IMR-90 (cell line): ENCODE data around the gene DSCAML1. TPM values are rescaled to one million over a fixed set of nuclear protein-coding genes. Genes with fewer than 3 reads are reported as not detected.

ENCODE experiments used
- ATAC-seq: fragments of 200-7000 bp; cut with Tn5 transposase; 2 replicates; pipeline ENCODE4 v1.9.1; 2020; ENCODE audit warnings: low read depth, mild to moderate bottlenecking, moderate library complexity
- BruUV-seq: library from RNA; stranded (reverse); fragments of 400-500 nt; replicated peaks from 2 replicates; lab custom pipeline; 2021; lab: Mats Ljungman, UMichigan
- CTCF ChIA-PET: fragments of 300-600 bp; formaldehyde crosslinking; extraction: SDS; loops from one replicate; lab custom pipeline; 2021; ENCODE audit warnings: antibody characterized with exemption; lab: Yijun Ruan, JAX
- POLR2A ChIA-PET: fragments of 300-600 bp; sonication (Branson Sonifier 250); formaldehyde crosslinking; loops from one replicate; lab custom pipeline; 2022; ENCODE audit warnings: antibody characterized with exemption; ENCODE audit not compliant: unreplicated experiment; lab: Charles Lee
- DNase-seq: peaks from one replicate; pipeline ENCODE4 v3.0.0; 2013
- H2AFZ ChIP-seq: replicated peaks from 2 replicates; pipeline ENCODE3; 2013; ENCODE audit warnings: low read length, mild to moderate bottlenecking; ENCODE audit not compliant: poor library complexity
- H2AK5ac ChIP-seq: 2 replicates; pipeline ENCODE4 v1.6.1; 2013; ENCODE audit warnings: low read depth, low read length, inconsistent platforms
- H2AK9ac ChIP-seq: replicated peaks from 2 replicates; pipeline ENCODE3; 2013; ENCODE audit warnings: mild to moderate bottlenecking, low read depth, low read length, moderate library complexity; ENCODE audit not compliant: poor library complexity
- H2BK120ac ChIP-seq: 2 replicates; pipeline ENCODE4 v1.6.1; 2013; ENCODE audit warnings: low read depth, low read length, inconsistent platforms
- H2BK15ac ChIP-seq: 3 replicates; pipeline ENCODE4 v1.6.1; 2013; ENCODE audit warnings: low read depth, low read length, inconsistent platforms
- H2BK20ac ChIP-seq: 2 replicates; pipeline ENCODE4 v1.6.1; 2013; ENCODE audit warnings: low read depth, mild to moderate bottlenecking, inconsistent platforms, low read length, moderate library complexity
- H2BK5ac ChIP-seq: 2 replicates; pipeline ENCODE4 v1.6.1; 2013; ENCODE audit warnings: mild to moderate bottlenecking, low read depth, low read length, inconsistent platforms; ENCODE audit not compliant: poor library complexity, severe bottlenecking
- H3K14ac ChIP-seq: replicated peaks from 2 replicates; pipeline ENCODE4 v1.6.1; 2013; ENCODE audit warnings: low read depth, low read length, inconsistent platforms
- H3K18ac ChIP-seq: 2 replicates; pipeline ENCODE4 v1.6.1; 2013; ENCODE audit warnings: low read depth, low read length, control low read depth
- H3K23ac ChIP-seq: 2 replicates; pipeline ENCODE4 v1.6.1; 2013; ENCODE audit warnings: low read depth, low read length, inconsistent platforms
- H3K27ac ChIP-seq: 2 replicates; pipeline ENCODE4 v1.5.1; 2013; ENCODE audit warnings: mild to moderate bottlenecking, control low read depth, low read length; ENCODE audit not compliant: insufficient read depth
- H3K27me3 ChIP-seq: 2 replicates; pipeline ENCODE4 v1.6.1; 2013; ENCODE audit warnings: low read length; ENCODE audit not compliant: control insufficient read depth, insufficient read depth
- H3K36me3 ChIP-seq: 2 replicates; pipeline ENCODE4 v1.6.1; 2013; ENCODE audit warnings: low read length, mixed read lengths; ENCODE audit not compliant: control insufficient read depth, insufficient read depth
- H3K4ac ChIP-seq: 2 replicates; pipeline ENCODE4 v1.6.1; 2013; ENCODE audit warnings: low read depth, low read length, inconsistent platforms
- H3K4me1 ChIP-seq: 2 replicates; pipeline ENCODE4 v1.6.1; 2013; ENCODE audit warnings: low read length, mixed read lengths; ENCODE audit not compliant: control insufficient read depth, insufficient read depth
- H3K4me2 ChIP-seq: 2 replicates; pipeline ENCODE4 v1.6.1; 2013; ENCODE audit warnings: low read depth, mild to moderate bottlenecking, control low read depth, low read length, moderate library complexity
- H3K4me3 ChIP-seq: 2 replicates; pipeline ENCODE4 v1.5.1; 2013; ENCODE audit warnings: low read depth, mild to moderate bottlenecking, control low read depth, low read length, moderate library complexity; ENCODE audit not compliant: insufficient read depth
- H3K56ac ChIP-seq: 2 replicates; pipeline ENCODE4 v1.6.1; 2013; ENCODE audit warnings: low read length, inconsistent platforms; ENCODE audit not compliant: insufficient read depth; ENCODE audit errors: extremely low read depth
- H3K79me1 ChIP-seq, 2 experiments: 2 replicates each; pipeline ENCODE4 v1.6.1; 2013; ENCODE audit warnings: low read length in 2 of 2, inconsistent platforms in 1 of 2, low read depth in 1 of 2
- H3K9ac ChIP-seq: 2 replicates; pipeline ENCODE4 v1.6.1; 2013; ENCODE audit warnings: low read depth, low read length, control low read depth
- H3K9me1 ChIP-seq: 2 replicates; pipeline ENCODE4 v1.6.1; 2013; ENCODE audit warnings: low read length, inconsistent platforms; ENCODE audit not compliant: insufficient read depth
- H3K9me3 ChIP-seq: 2 replicates; pipeline ENCODE4 v1.6.1; 2013; ENCODE audit warnings: low read length; ENCODE audit not compliant: control insufficient read depth, insufficient read depth
- H4K20me1 ChIP-seq: 2 replicates; pipeline ENCODE4 v1.6.1; 2013; ENCODE audit warnings: low read length, inconsistent platforms; ENCODE audit not compliant: insufficient read depth
- H4K5ac ChIP-seq: 2 replicates; pipeline ENCODE4 v1.6.1; 2013; ENCODE audit warnings: mild to moderate bottlenecking, low read depth, low read length, control low read depth
- H4K8ac ChIP-seq, 2 experiments: 2 replicates each; pipeline ENCODE4 v1.6.1; 2013; ENCODE audit warnings: low read depth in 2 of 2, low read length in 2 of 2, control low read depth in 1 of 2, inconsistent platforms in 1 of 2
- H4K91ac ChIP-seq: 2 replicates; pipeline ENCODE4 v1.6.1; 2013; ENCODE audit warnings: low read depth, low read length, inconsistent platforms; ENCODE audit not compliant: insufficient read depth
- BHLHE40 ChIP-seq: fragments of 150-350 bp; IDR thresholded peaks from 2 replicates; pipeline ENCODE4 v1.6.1; 2016; ENCODE audit warnings: mild to moderate bottlenecking, low read depth, low read length
- CEBPB ChIP-seq: IDR thresholded peaks from 2 replicates; pipeline ENCODE4 v1.6.1; 2012; ENCODE audit warnings: low read depth, low read length, improper control_type of control experiment
- CHD1 ChIP-seq: IDR thresholded peaks from 2 replicates; pipeline ENCODE4 v1.6.1; 2012; ENCODE audit warnings: low read depth, low read length, improper control_type of control experiment
- CTCF ChIP-seq: conservative IDR thresholded peaks from 2 replicates; pipeline ENCODE4 v1.5.1; 2012; ENCODE audit warnings: mild to moderate bottlenecking, low read depth, low read length, improper control_type of control experiment
- ELK1 ChIP-seq: fragments of 150-350 bp; IDR thresholded peaks from 2 replicates; pipeline ENCODE4 v1.6.1; 2016; ENCODE audit warnings: low read depth, mild to moderate bottlenecking, low read length, moderate library complexity, borderline replicate concordance
- FOS ChIP-seq: fragments of 150-350 bp; IDR thresholded peaks from 2 replicates; pipeline ENCODE4 v1.6.1; 2016; ENCODE audit warnings: low read depth, low read length
- MAFK ChIP-seq: IDR thresholded peaks from 2 replicates; pipeline ENCODE4 v1.6.1; 2012; ENCODE audit warnings: low read depth, low read length, improper control_type of control experiment
- MAZ ChIP-seq: IDR thresholded peaks from 2 replicates; pipeline ENCODE4 v1.6.1; 2012; ENCODE audit warnings: low read depth, mild to moderate bottlenecking, low read length, improper control_type of control experiment, moderate library complexity, borderline replicate concordance
- MXI1 ChIP-seq: IDR thresholded peaks from 2 replicates; pipeline ENCODE4 v1.6.1; 2012; ENCODE audit warnings: low read depth, mild to moderate bottlenecking, low read length, moderate library complexity, borderline replicate concordance
- NFE2L2 ChIP-seq: fragments of 150-350 bp; IDR thresholded peaks from 2 replicates; pipeline ENCODE4 v1.6.1; 2016; ENCODE audit warnings: low read depth, mild to moderate bottlenecking, low read length
- POLR2A ChIP-seq: IDR thresholded peaks from 2 replicates; pipeline ENCODE4 v1.6.1; 2012; ENCODE audit warnings: mild to moderate bottlenecking, low read depth, low read length
- RAD21 ChIP-seq: IDR thresholded peaks from 2 replicates; pipeline ENCODE4 v1.6.1; 2012; ENCODE audit warnings: low read length, improper control_type of control experiment
- RCOR1 ChIP-seq: IDR thresholded peaks from 2 replicates; pipeline ENCODE4 v1.6.1; 2012; ENCODE audit warnings: mild to moderate bottlenecking, low read length, improper control_type of control experiment; ENCODE audit not compliant: insufficient replicate concordance
- RFX5 ChIP-seq: IDR thresholded peaks from 2 replicates; pipeline ENCODE4 v1.8.0; 2012; ENCODE audit warnings: low read depth, mild to moderate bottlenecking, low read length, moderate library complexity
- SMC3 ChIP-seq: fragments of 150-350 bp; IDR thresholded peaks from 2 replicates; pipeline ENCODE4 v1.6.1; 2016; ENCODE audit warnings: low read depth, mild to moderate bottlenecking, antibody characterized with exemption, low read length, moderate library complexity
- USF2 ChIP-seq: fragments of 150-350 bp; IDR thresholded peaks from 2 replicates; pipeline ENCODE4 v1.6.1; 2017; ENCODE audit warnings: mild to moderate bottlenecking, antibody characterized with exemption, low read length, low read depth
- WGBS, 2 experiments: methylation state at CpG; one replicate each; pipeline versions ENCODE4 v1.1.5 to v1.1.7; 2013; ENCODE audit warnings: missing lambda C conversion rate in 2 of 2; ENCODE audit not compliant: insufficient read length in 1 of 2; ENCODE audit errors: extremely low coverage in 2 of 2; 5-methylcytosine and 5-hydroxymethylcytosine counted together
- dilution Hi-C: fragments of 300-500 bp; cut with HindIII; formaldehyde crosslinking; loops from one replicate; pipeline ENCODE4 v1.14.3; 2018; ENCODE audit warnings: low sequenced_read_pairs; ENCODE audit not compliant: unreplicated experiment
- in situ Hi-C: fragments of 300-500 bp; cut with MboI; formaldehyde crosslinking; loops from 3 replicates; pipeline ENCODE4 v1.14.3; 2019; ENCODE audit warnings: low sequenced_read_pairs, inconsistent platforms, mixed read lengths
- intact Hi-C: fragments of 100-400 bp; cut with micrococcal nuclease; formaldehyde crosslinking; loops from 2 replicates; pipeline ENCODE4 v1.10.0; 2022
- polyA plus RNA-seq, 3 experiments: library from polyadenylated mRNA; depleted of rRNA; stranded (reverse); fragments of >200 nt; gene quantifications; 2 replicates each; pipeline ENCODE4 v1.2.3, GENCODE V29; 2012; ENCODE audit warnings: low replicate concordance in 1 of 3
- total RNA-seq: library from RNA; depleted of rRNA; stranded (reverse); fragments of >200 nt; gene quantifications from 2 replicates; pipeline ENCODE4 v1.2.3, GENCODE V29; 2012

DSCAML1 gene
- total and polyA plus RNA-seq, 2 of the 4 experiments (the other 2 are of a cell fraction) = not detected

GRCh38 chr11:117662671-117663269 lies 134.2 kb downstream of the DSCAML1 start:
- no peak overlapping the region for H3K4me2 ChIP-seq
- no peak overlapping the region for H3K18ac ChIP-seq
- H3K36me3 ChIP-seq = no peaks in the 10 kb centered on the region
- H2BK15ac ChIP-seq = no peak overlapping the region
- DNase-seq (no peak), ATAC-seq (no peak)
- BruUV-seq = no TSS peak
- H3K9ac ChIP-seq = no peak overlapping the region
- no peak overlapping the region for H4K91ac ChIP-seq
- dilution Hi-C loops (no loop called here), intact Hi-C loops (no loop called here), in situ Hi-C loops (no loop called here)
- H3K79me1 ChIP-seq = no peaks in the 10 kb centered on the region
- no peak overlapping the region for H3K23ac ChIP-seq
- no peak overlapping the region for H2BK20ac ChIP-seq
- H3K14ac ChIP-seq = no peak overlapping the region
- TF ChIP-seq NFE2L2 = no peak
- TF ChIP-seq USF2 = no peak
- TF ChIP-seq SMC3 = no peak
- no peak for TF ChIP-seq CHD1
- no peak for TF ChIP-seq MAFK
- TF ChIP-seq BHLHE40 = no peak
- TF ChIP-seq CTCF = no peak
- no peak for TF ChIP-seq CEBPB
- TF ChIP-seq POLR2A = no peak
- no peak for TF ChIP-seq MXI1
- no peak for TF ChIP-seq FOS
- no peak for TF ChIP-seq ELK1
- TF ChIP-seq RFX5 = no peak
- TF ChIP-seq RAD21 = no peak
- TF ChIP-seq MAZ = no peak
- no peak for TF ChIP-seq RCOR1
- ChIA-PET CTCF (no interaction called here), POLR2A (interaction anchor here (0.6 kb wide), 1 partner anchor 208 kb away, joined by 5 read pairs; no protein-coding TSS in a partner anchor)
- H3K56ac ChIP-seq = no peak overlapping the region
- H3K4me1 ChIP-seq = no peaks in the 10 kb centered on the region
- H3K4me3 ChIP-seq = no peak overlapping the region
- no peaks in the 10 kb centered on the region for H4K20me1 ChIP-seq
- H3K4ac ChIP-seq = no peak overlapping the region
- WGBS, 2 experiments = 97% methylated on average over 6 of the region's 14 CpGs; no CpG with 5 or more reads in 1 of the 2 experiments
- no peaks in the 10 kb centered on the region for H3K9me1 ChIP-seq
- H3K27me3 ChIP-seq = peaks cover 8% of the 10 kb centered on the region
- H4K8ac ChIP-seq = no peak overlapping the region
- no peak overlapping the region for H2AFZ ChIP-seq
- no peak overlapping the region for H3K27ac ChIP-seq
- no peak overlapping the region for H4K5ac ChIP-seq
- no peaks in the 10 kb centered on the region for H3K9me3 ChIP-seq
- H2BK5ac ChIP-seq = no peak overlapping the region
- no peak overlapping the region for H2AK5ac ChIP-seq
- no peak overlapping the region for H2BK120ac ChIP-seq
- no peak overlapping the region for H2AK9ac ChIP-seq
